CD4-positive, alpha-beta memory T cell (primary cell): Measurements from ENCODE around the gene QPRT. TPM values are rescaled to one million over a fixed set of nuclear protein-coding genes. Genes with fewer than 3 reads are reported as not detected.
"Not testable (repeated sequence)": the region's sequence is repeated elsewhere in the genome, so short reads cannot be mapped to it uniquely, and the experiment has no call there.

Experiments used
- CTCF ChIA-PET: fragments of 350-600 bp; sonication (Branson Sonifier 250); formaldehyde crosslinking; loops from one replicate; lab custom pipeline; 2021; ENCODE audit warnings: inconsistent platforms; ENCODE audit not compliant: partially characterized antibody; lab: Charles Lee
- POLR2A ChIA-PET: fragments of 350-600 bp; sonication (Branson Sonifier 250); formaldehyde crosslinking; loops from one replicate; lab custom pipeline; 2021; ENCODE audit not compliant: partially characterized antibody; lab: Charles Lee
- DNase-seq, 5 donors: peaks; one replicate each; pipeline versions ENCODE4 v3.0.0 to v3.0.0-alpha.2; 2020 to 2022; ENCODE audit warnings: mixed read lengths in 1 of 5
- H3K27ac ChIP-seq: one replicate; pipeline ENCODE4 v1.7.0; 2013; ENCODE audit warnings: low read depth, low read length
- H3K27me3 ChIP-seq: 2 replicates; pipeline ENCODE4 v1.7.0; 2013; ENCODE audit warnings: mild to moderate bottlenecking, low read length, moderate library complexity; ENCODE audit not compliant: insufficient read depth
- H3K36me3 ChIP-seq: 2 replicates; pipeline ENCODE4 v1.7.0; 2013; ENCODE audit warnings: mild to moderate bottlenecking, low read length, moderate library complexity; ENCODE audit not compliant: insufficient read depth
- H3K4me1 ChIP-seq: 2 replicates; pipeline ENCODE4 v1.7.0; 2013; ENCODE audit warnings: mild to moderate bottlenecking, low read length, moderate library complexity; ENCODE audit not compliant: insufficient read depth
- H3K4me3 ChIP-seq, 2 donors: one replicate each; pipeline ENCODE4 v1.7.0; 2013; ENCODE audit warnings: low read length in 2 of 2, mild to moderate bottlenecking in 1 of 2
- H3K9me3 ChIP-seq, 2 donors: one replicate each; pipeline ENCODE4 v1.7.0; 2013; ENCODE audit warnings: low read length in 2 of 2, control low read depth in 1 of 2; ENCODE audit not compliant: control insufficient read depth in 1 of 2
- H3K27ac Mint-ChIP-seq, 7 donors: one replicate each; pipeline ENCODE4 v1.8.0; 2020 to 2021; ENCODE audit warnings: mixed read lengths in 7 of 7, mild to moderate bottlenecking in 6 of 7, inconsistent platforms in 3 of 7, moderate library complexity in 3 of 7
- H3K27me3 Mint-ChIP-seq, 2 donors: one replicate each; pipeline ENCODE4 v1.8.0; 2020 to 2021; ENCODE audit warnings: mixed read lengths in 2 of 2
- H3K36me3 Mint-ChIP-seq, 2 donors: one replicate each; pipeline ENCODE4 v1.8.0; 2020 to 2021; ENCODE audit warnings: mixed read lengths in 2 of 2, inconsistent platforms in 1 of 2, mild to moderate bottlenecking in 1 of 2
- H3K4me1 Mint-ChIP-seq, 4 donors: one replicate each; pipeline ENCODE4 v1.8.0; 2020 to 2021; ENCODE audit warnings: mixed read lengths in 4 of 4, mild to moderate bottlenecking in 1 of 4
- H3K4me3 Mint-ChIP-seq, 8 donors: one replicate each; pipeline ENCODE4 v1.8.0; 2020 to 2021; ENCODE audit warnings: mixed read lengths in 8 of 8, mild to moderate bottlenecking in 7 of 8, moderate library complexity in 6 of 8, inconsistent platforms in 3 of 8
- H3K9me3 Mint-ChIP-seq, 8 donors: one replicate each; pipeline ENCODE4 v1.8.0; 2020 to 2021; ENCODE audit warnings: mixed read lengths in 8 of 8, mild to moderate bottlenecking in 5 of 8, inconsistent platforms in 3 of 8, moderate library complexity in 1 of 8
- intact Hi-C: fragments of 100-400 bp; cut with micrococcal nuclease; formaldehyde crosslinking; loops from one replicate; pipeline ENCODE4 v1.15.1; 2023
- polyA plus RNA-seq, 2 donors: library from polyadenylated mRNA; unstranded; fragments of 300-500 nt; fragmentation: Illumina TruSeq; gene quantifications; one replicate each; pipeline ENCODE4 v1.2.3, GENCODE V29; 2021
- total RNA-seq, 2 experiments: library from RNA; stranded (reverse); gene quantifications; one replicate each; pipeline ENCODE4 v1.2.3, GENCODE V29; 2021

Gene QPRT
- total and polyA plus RNA-seq, 4 experiments from 2014 or later, result 0.53 to 1.1 (median 0.84) TPM

- POLR2A ChIA-PET, result no interaction called here
- CTCF ChIA-PET, result interaction anchor here (1.0 kb wide), 2 partner anchors 13 to 34 kb away, joined by 3 read pairs; no protein-coding TSS in a partner anchor
- peak overlapping the region in 1 of 7 donors; percentile 48 for H3K27ac Mint-ChIP-seq
These were observed 8.8 kb downstream of the QPRT start for GRCh38 chr16:29687755-29688154.

DNA sequence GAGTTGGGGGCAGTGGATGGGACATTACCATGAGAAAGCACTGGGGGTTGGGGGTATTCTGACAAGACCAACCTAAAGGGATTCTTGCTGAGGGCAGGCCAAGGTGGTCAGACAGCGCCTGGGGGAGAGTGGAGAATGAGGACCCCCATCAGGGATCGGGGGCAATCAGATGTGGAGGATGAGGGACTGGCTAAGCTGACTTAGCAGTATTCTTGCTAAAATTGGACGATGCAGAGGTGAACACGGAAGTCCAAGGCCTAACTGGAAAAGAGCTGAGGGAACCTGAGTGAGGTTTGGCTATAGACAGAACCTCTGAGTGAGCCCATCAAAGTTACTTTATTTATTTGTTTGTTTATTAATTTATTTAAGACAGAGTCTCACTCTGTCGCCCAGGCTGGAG lies 9.2 kb downstream of the QPRT start:
- H3K9me3 Mint-ChIP-seq, result no peaks in the 10 kb centered on the region
- H3K4me1 Mint-ChIP-seq, result peaks cover 7 to 11% (median 8%) of the 10 kb centered on the region in 4 donors
- POLR2A ChIA-PET, result interaction anchor here (1.6 kb wide), 1 partner anchor 12 kb away, joined by 5 read pairs; no protein-coding TSS in a partner anchor
- H3K27ac ChIP-seq, result no peak overlapping the region
- no peaks in the 10 kb centered on the region for H3K36me3 Mint-ChIP-seq
- intact Hi-C loops, result no loop called here
- no peak overlapping the region for H3K4me3 ChIP-seq
- CTCF ChIA-PET, result interaction anchor here (0.9 to 1.0 kb wide), 2 partner anchors 12 to 161 kb away, joined by 3 to 8 read pairs; no protein-coding TSS in a partner anchor
- no peaks in the 10 kb centered on the region for H3K9me3 ChIP-seq
- DNase-seq, result no peak
- no peaks in the 10 kb centered on the region for H3K36me3 ChIP-seq
- H3K4me1 ChIP-seq, result peaks cover 5% of the 10 kb centered on the region
- H3K27me3 ChIP-seq, result no peaks in the 10 kb centered on the region
- H3K27me3 Mint-ChIP-seq, result no peaks in the 10 kb centered on the region
- H3K4me3 Mint-ChIP-seq, result no peak overlapping the region
- no peak overlapping the region for H3K27ac Mint-ChIP-seq

More at GRCh38 chr16:29687755-29688154, 8.8 kb downstream of the QPRT start:
- Histone ChIP-seq H3K36me3 (no peaks in the 10 kb centered on the region), H3K9me3 (no peaks in the 10 kb centered on the region), H3K4me3 (no peak overlapping the region), H3K27me3 (no peaks in the 10 kb centered on the region), H3K27ac (no peak overlapping the region), H3K4me1 (peaks cover 5% of the 10 kb centered on the region)
- no peaks in the 10 kb centered on the region for H3K9me3 Mint-ChIP-seq
- H3K4me3 Mint-ChIP-seq, result no peak overlapping the region
- intact Hi-C loops, result no loop called here
- DNase-seq, result no peak
- no peaks in the 10 kb centered on the region for H3K27me3 Mint-ChIP-seq
- no peaks in the 10 kb centered on the region for H3K36me3 Mint-ChIP-seq
- peaks cover 7 to 11% (median 8%) of the 10 kb centered on the region in 4 donors for H3K4me1 Mint-ChIP-seq

- CTCF ChIA-PET, result interaction anchor here (1.0 to 2.7 kb wide), 4 partner anchors 11 to 329 kb away, joined by 3 to 16 read pairs (median 4); no protein-coding TSS in a partner anchor
- Mint-ChIP-seq H3K27ac (peak overlapping the region in 1 of 7 donors; percentile 6), H3K4me1 (peaks cover 7 to 11% (median 8%) of the 10 kb centered on the region in 4 donors)
- H3K4me3 ChIP-seq, H3K27me3 ChIP-seq, H3K36me3 ChIP-seq, H3K9me3 Mint-ChIP-seq, H3K27me3 Mint-ChIP-seq, H3K4me1 ChIP-seq, H3K9me3 ChIP-seq, H3K4me3 Mint-ChIP-seq, H3K27ac ChIP-seq, H3K36me3 Mint-ChIP-seq, DNase-seq: not testable (repeated sequence)
- POLR2A ChIA-PET, result interaction anchor here (0.6 to 1.6 kb wide), 4 partner anchors 11 to 173 kb away, joined by 3 to 5 read pairs (median 3); partner anchors contain the start of genes CDIPT, PAGR1 and QPRT
- intact Hi-C loops, result loop anchor here (5.0 kb wide), 1 partner anchor 47 kb away; no protein-coding TSS in a partner anchor
These were observed 10.7 kb downstream of the QPRT start for GRCh38 chr16:29689490-29690351.

DNA sequence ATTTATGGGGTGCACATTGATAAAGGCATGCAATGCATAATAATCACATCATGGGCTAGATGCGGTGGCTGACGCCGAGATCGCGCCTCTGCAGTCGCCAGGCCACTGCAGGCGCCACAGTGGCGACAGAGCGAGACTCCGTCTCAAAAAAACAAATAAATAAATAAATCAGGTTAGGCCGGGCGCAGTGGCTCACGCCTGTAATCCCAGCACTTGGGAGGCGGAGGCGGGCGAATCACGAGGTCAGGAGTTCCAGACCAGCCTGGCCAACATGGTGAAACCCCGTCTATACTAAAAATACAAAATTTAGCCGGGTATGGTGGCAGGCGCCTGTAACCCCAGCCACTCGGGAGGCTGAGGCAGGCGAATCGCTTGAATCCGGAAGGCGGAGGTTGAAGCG lies 13.6 kb downstream of the QPRT start:
- H3K9me3 ChIP-seq, H3K27ac ChIP-seq, H3K27me3 Mint-ChIP-seq, H3K36me3 ChIP-seq, H3K4me1 Mint-ChIP-seq, H3K27ac Mint-ChIP-seq, POLR2A ChIA-PET, H3K36me3 Mint-ChIP-seq, DNase-seq, H3K27me3 ChIP-seq, H3K4me3 Mint-ChIP-seq, H3K4me3 ChIP-seq, H3K9me3 Mint-ChIP-seq, H3K4me1 ChIP-seq: not testable (repeated sequence)
- CTCF ChIA-PET, result interaction anchor here (1.0 to 2.7 kb wide), 10 partner anchors 8 to 363 kb away, joined by 3 to 25 read pairs (median 6); partner anchors contain the start of genes C16orf92 and QPRT
- intact Hi-C loops, result loop anchor here (1.0 to 5.0 kb wide), 4 partner anchors 50 to 329 kb away; no protein-coding TSS in a partner anchor

DNA sequence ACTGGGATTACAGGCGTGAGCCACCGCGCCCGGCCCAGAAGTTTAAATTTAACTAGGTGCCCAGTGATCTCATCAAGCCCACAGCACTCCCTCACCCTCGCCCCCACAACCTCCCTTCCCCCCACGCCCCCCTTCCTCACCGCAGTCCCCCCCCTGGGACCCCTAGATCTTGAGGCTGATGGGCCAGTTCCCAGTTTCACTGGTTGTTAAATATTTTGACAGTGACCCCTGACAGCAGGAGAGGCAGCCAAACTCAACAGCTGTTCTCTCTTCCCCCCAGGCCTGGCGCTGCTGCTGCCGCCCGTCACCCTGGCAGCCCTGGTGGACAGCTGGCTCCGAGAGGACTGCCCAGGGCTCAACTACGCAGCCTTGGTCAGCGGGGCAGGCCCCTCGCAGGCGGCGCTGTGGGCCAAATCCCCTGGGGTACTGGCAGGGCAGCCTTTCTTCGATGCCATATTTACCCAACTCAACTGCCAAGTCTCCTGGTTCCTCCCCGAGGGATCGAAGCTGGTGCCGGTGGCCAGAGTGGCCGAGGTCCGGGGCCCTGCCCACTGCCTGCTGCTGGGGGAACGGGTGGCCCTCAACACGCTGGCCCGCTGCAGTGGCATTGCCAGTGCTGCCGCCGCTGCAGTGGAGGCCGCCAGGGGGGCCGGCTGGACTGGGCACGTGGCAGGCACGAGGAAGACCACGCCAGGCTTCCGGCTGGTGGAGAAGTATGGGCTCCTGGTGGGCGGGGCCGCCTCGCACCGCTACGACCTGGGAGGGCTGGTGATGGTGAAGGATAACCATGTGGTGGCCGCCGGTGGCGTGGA lies 15.6 kb downstream of the QPRT start:
- Histone ChIP-seq H3K36me3 (no peaks in the 10 kb centered on the region), H3K4me1 (peaks cover 5% of the 10 kb centered on the region), H3K27ac (no peak overlapping the region), H3K27me3 (no peaks in the 10 kb centered on the region), H3K9me3 (no peaks in the 10 kb centered on the region), H3K4me3 (no peak overlapping the region)
- Mint-ChIP-seq H3K9me3 (no peaks in the 10 kb centered on the region), H3K4me3 (no peak overlapping the region), H3K4me1 (peaks cover 4 to 10% (median 6%) of the 10 kb centered on the region in 4 donors), H3K36me3 (no peaks in the 10 kb centered on the region), H3K27ac (no peak overlapping the region), H3K27me3 (no peaks in the 10 kb centered on the region)
- CTCF ChIA-PET, result interaction anchor here (0.7 to 9.2 kb wide), 5 partner anchors 25 to 324 kb away, joined by 3 to 172 read pairs (median 3); no protein-coding TSS in a partner anchor
- DNase-seq, result no peak
- intact Hi-C loops, result loop anchor here (5.0 kb wide), 1 partner anchor 52 kb away; no protein-coding TSS in a partner anchor
- POLR2A ChIA-PET, result interaction anchor here (0.6 kb wide), 1 partner anchor 8 kb away, joined by 3 read pairs; no protein-coding TSS in a partner anchor

GRCh38 chr16:29695675-29696074 lies 16.7 kb downstream of the QPRT start:
- H3K36me3 ChIP-seq, H3K9me3 ChIP-seq, H3K36me3 Mint-ChIP-seq, H3K4me1 ChIP-seq, H3K9me3 Mint-ChIP-seq, H3K4me3 ChIP-seq, intact Hi-C loops, H3K27me3 ChIP-seq, H3K4me3 Mint-ChIP-seq, H3K27me3 Mint-ChIP-seq, H3K27ac ChIP-seq, DNase-seq: not testable (repeated sequence)
- Mint-ChIP-seq H3K4me1 (peaks cover 7 to 14% (median 10%) of the 10 kb centered on the region in 4 donors), H3K27ac (peak overlapping the region in 1 of 7 donors; percentile 32)
- ChIA-PET POLR2A (interaction anchor here (1.6 kb wide), 1 partner anchor 168 kb away, joined by 3 read pairs; no protein-coding TSS in a partner anchor), CTCF (interaction anchor here (0.5 to 9.2 kb wide), 6 partner anchors 24 to 336 kb away, joined by 3 to 172 read pairs (median 4); no protein-coding TSS in a partner anchor)
